Common myeloid progenitor, CD34-positive (primary cell): ENCODE data around the gene HUS1B. TPM values are rescaled to one million over a fixed set of nuclear protein-coding genes. Genes with fewer than 3 reads are reported as not detected.

Experiments
- CTCF ChIA-PET: fragments of 350-600 bp; sonication (Branson Sonifier 250); formaldehyde crosslinking; loops from one replicate; lab custom pipeline; 2021; ENCODE audit warnings: antibody characterized with exemption; lab: Charles Lee
- POLR2A ChIA-PET: fragments of 350-600 bp; sonication (Branson Sonifier 250); formaldehyde crosslinking; loops from one replicate; lab custom pipeline; 2021; ENCODE audit warnings: antibody characterized with exemption; lab: Charles Lee
- DNase-seq, 3 donors: peaks; one replicate each; pipeline versions ENCODE4 v3.0.0 to v3.0.0-alpha.2; 2013
- H3K27ac ChIP-seq, 2 experiments: 1 replicate in 1 of 2; 2 replicates in 1 of 2; pipeline ENCODE4 v1.7.0; 2013; ENCODE audit warnings: inconsistent platforms in 2 of 2, low read length in 2 of 2, mild to moderate bottlenecking in 2 of 2, low read depth in 1 of 2, moderate library complexity in 1 of 2; ENCODE audit not compliant: severe bottlenecking in 2 of 2, insufficient read depth in 1 of 2, poor library complexity in 1 of 2
- H3K27me3 ChIP-seq, 5 experiments: replicated peaks in 2 of 5; 1 replicate in 3 of 5; 2 replicates in 2 of 5; pipeline versions ENCODE4 v1.6.1 to v1.7.0; 2013; ENCODE audit warnings: low read length in 4 of 5, mild to moderate bottlenecking in 2 of 5, moderate library complexity in 2 of 5, inconsistent platforms in 1 of 5; ENCODE audit not compliant: insufficient read depth in 5 of 5, control insufficient read depth in 4 of 5
- H3K36me3 ChIP-seq, 4 experiments: 1 replicate in 2 of 4; 2 replicates in 2 of 4; pipeline versions ENCODE4 v1.6.1 to v1.7.0; 2013; ENCODE audit warnings: low read length in 3 of 4, control low read depth in 1 of 4, mild to moderate bottlenecking in 1 of 4; ENCODE audit not compliant: control insufficient read depth in 4 of 4, insufficient read depth in 4 of 4
- H3K4me1 ChIP-seq, 4 experiments: 1 replicate in 3 of 4; 2 replicates in 1 of 4; pipeline versions ENCODE4 v1.6.1 to v1.7.1; 2013; ENCODE audit warnings: low read length in 3 of 4, mild to moderate bottlenecking in 3 of 4, control low read depth in 1 of 4, inconsistent platforms in 1 of 4, moderate library complexity in 1 of 4; ENCODE audit not compliant: control insufficient read depth in 4 of 4, insufficient read depth in 4 of 4; ENCODE audit errors: control extremely low read depth in 1 of 4
- H3K4me3 ChIP-seq, 7 experiments: 1 replicate in 4 of 7; 2 replicates in 3 of 7; pipeline versions ENCODE4 v1.5.1 to v1.7.0; 2013; ENCODE audit warnings: mild to moderate bottlenecking in 7 of 7, low read length in 6 of 7, moderate library complexity in 6 of 7, inconsistent platforms in 2 of 7, low read depth in 2 of 7, control low read depth in 1 of 7; ENCODE audit not compliant: insufficient read depth in 4 of 7, control insufficient read depth in 1 of 7; ENCODE audit errors: extremely low read depth in 1 of 7
- H3K9me3 ChIP-seq, 5 experiments: 1 replicate in 4 of 5; 2 replicates in 1 of 5; pipeline versions ENCODE4 v1.6.1 to v1.7.1; 2013; ENCODE audit warnings: low read length in 4 of 5, mild to moderate bottlenecking in 2 of 5, inconsistent platforms in 1 of 5, low read depth in 1 of 5, moderate library complexity in 1 of 5; ENCODE audit not compliant: control insufficient read depth in 4 of 5, insufficient read depth in 2 of 5; ENCODE audit errors: control extremely low read depth in 1 of 5
- WGBS: methylation state at CpG from one replicate; pipeline ENCODE4 v1.1.5; 2013; ENCODE audit not compliant: insufficient coverage; 5-methylcytosine and 5-hydroxymethylcytosine counted together
- polyA plus RNA-seq: library from polyadenylated mRNA; unstranded; fragments of 120-200 nt; gene quantifications from one replicate; pipeline ENCODE4 v1.2.1, GENCODE V29; 2013

HUS1B gene
- 1.1 TPM for polyA plus RNA-seq

DNA sequence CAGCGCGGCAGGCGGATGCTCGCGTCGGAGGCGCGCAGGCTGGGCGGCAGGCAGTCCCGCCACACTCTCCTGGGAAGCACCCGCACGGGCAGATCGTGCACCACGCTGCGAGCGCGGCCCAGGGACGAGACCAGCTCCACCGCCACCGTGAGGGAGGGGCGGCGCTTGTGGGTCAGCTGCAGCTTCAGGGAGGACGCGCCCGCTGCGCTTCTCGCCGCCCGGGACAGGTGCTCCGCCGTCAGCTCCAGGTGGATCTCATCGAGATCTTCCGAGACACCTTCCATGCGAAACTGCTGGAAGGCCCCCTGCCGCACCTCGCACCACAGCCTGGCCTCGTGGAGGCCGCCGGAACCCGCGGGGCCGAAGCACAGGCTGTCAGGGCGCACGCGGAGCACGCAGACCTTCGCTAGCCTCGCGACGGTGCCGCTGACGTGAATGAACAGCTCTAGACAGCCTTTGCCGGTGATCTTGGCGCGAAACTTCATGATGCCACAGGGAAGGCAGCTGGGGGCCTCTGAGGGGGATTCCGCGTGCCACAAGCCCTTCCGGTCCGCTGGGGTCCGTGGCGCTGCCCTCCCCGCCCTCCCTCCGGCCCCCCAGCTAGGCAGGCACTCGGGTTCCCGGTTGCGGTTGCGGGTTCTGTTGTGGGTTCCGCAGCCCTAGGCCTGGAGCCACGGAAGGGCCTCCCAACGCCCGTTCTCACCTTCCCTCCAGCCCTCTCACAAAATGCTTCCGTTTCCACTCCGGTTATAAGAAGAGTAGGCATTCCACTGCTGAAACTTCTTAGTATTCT, at the start of gene HUS1B:
Gene HUS1B, minus strand, starts transcription at position 641 of the 793 bp plus-strand sequence. Its CDS starts 156 bp downstream, at position 485.
- POLR2A ChIA-PET, result no interaction called here
- no peak within 1 kb of the TSS for H3K27ac ChIP-seq
- no peak within 1 kb of the TSS for H3K4me3 ChIP-seq
- H3K36me3 ChIP-seq, result peaks cover 0 to 14% (median 3%) of the 10 kb centered on the region in 4 experiments
- CTCF ChIA-PET, result no interaction called here
- H3K4me1 ChIP-seq, result peaks cover 0 to 15% (median 5%) of the 10 kb centered on the region in 4 experiments
- H3K27me3 ChIP-seq, result no peaks in the 10 kb centered on the region
- 98% methylated on average over 67 of the region's 73 CpGs for WGBS
- no peak for DNase-seq
- H3K9me3 ChIP-seq, result peaks cover 0 to 9% (median 5%) of the 10 kb centered on the region in 5 experiments

DNA sequence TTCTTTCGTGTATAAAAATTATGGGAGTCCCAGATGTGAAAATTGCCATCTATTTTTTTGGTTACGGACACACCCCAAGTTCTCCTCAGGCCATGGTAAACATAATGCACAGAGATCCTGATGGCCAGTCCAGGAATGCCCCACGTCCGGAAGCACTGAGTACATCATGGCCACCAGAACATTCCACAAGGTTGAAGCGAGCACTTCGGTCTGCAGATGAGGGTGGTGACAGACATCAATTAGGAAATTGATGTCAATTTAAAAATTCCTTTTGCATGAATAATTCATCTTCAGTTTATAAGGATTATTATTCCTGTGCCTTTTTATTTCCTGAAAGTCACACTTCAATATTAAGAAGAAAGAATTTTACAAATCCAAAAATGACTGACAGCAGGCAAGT, 49.2 kb upstream of the HUS1B start:
- Histone ChIP-seq H3K9me3 (no peaks in the 10 kb centered on the region), H3K4me1 (peaks cover 6 to 14% (median 6%) of the 10 kb centered on the region in 4 experiments), H3K27me3 (peaks cover 0 to 23% (median 8%) of the 10 kb centered on the region in 5 experiments), H3K36me3 (no peaks in the 10 kb centered on the region), H3K4me3 (no peak overlapping the region), H3K27ac (no peak overlapping the region)
- ChIA-PET CTCF (no interaction called here), POLR2A (no interaction called here)
- DNase-seq, result no peak
- WGBS, result 100% methylated on average over 4 of the region's 6 CpGs

DNA sequence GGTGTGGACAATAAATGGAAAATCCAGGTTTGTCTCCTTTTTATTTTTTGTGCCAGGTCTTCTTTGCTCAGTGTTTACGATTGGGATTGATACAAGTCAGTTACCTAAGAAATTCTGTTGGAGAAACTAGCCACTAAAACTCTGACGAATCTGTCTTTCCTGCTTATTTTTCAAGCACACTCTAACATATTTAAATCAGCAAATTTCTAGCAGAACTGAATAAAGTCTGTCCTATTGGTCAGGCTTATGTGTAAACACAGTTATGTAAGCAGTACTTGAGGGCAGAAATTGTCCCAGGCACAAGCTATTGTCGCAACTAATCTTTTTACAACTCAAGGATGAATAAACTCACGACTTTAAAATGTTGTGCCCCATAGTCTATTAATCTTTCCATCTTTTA, 48.1 kb upstream of the HUS1B start:
- 50% methylated on average over 2 of the region's 4 CpGs for WGBS
- no peaks in the 10 kb centered on the region for H3K36me3 ChIP-seq
- H3K9me3 ChIP-seq, result no peaks in the 10 kb centered on the region
- H3K27me3 ChIP-seq, result peaks cover 0 to 23% (median 9%) of the 10 kb centered on the region in 5 experiments
- ChIA-PET CTCF (interaction anchor here (0.8 to 1.0 kb wide), 3 partner anchors 17 to 515 kb away, joined by 3 read pairs; no protein-coding TSS in a partner anchor), POLR2A (no interaction called here)
- peaks cover 0 to 4% (median under 1%) of the 10 kb centered on the region in 4 experiments for H3K4me1 ChIP-seq
- H3K4me3 ChIP-seq, result no peak overlapping the region
- H3K27ac ChIP-seq, result no peak overlapping the region
- DNase-seq, result no peak

DNA sequence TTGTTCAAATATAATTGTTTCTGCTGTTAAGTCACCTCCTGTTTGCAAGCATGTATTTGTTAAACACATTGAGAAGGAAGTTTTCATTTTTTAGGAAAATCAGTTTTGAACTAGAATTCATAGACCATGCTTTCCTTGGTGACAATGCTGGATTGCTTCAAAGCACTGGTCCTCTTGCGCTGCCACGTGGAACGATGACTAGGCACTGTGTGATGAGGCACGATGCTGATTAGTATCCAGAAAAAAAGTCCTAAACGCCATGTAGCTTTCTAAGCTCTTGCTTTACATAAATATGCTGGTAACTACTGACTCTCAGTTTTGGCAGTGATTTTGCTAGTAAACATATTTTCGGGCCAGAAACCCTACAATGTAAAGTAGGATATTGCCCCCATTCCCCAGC, 47.1 kb upstream of the HUS1B start:
- no peaks in the 10 kb centered on the region for H3K36me3 ChIP-seq
- H3K9me3 ChIP-seq, result no peaks in the 10 kb centered on the region
- WGBS, result 94% methylated on average over 6 of the region's 6 CpGs
- no peak overlapping the region for H3K27ac ChIP-seq
- no peak overlapping the region for H3K4me3 ChIP-seq
- no peak for DNase-seq
- H3K4me1 ChIP-seq, result no peaks in the 10 kb centered on the region
- ChIA-PET POLR2A (no interaction called here), CTCF (interaction anchor here (0.8 to 1.0 kb wide), 2 partner anchors 18 to 111 kb away, joined by 3 read pairs; no protein-coding TSS in a partner anchor)
- H3K27me3 ChIP-seq, result peaks cover 0 to 23% (median 9%) of the 10 kb centered on the region in 5 experiments

DNA sequence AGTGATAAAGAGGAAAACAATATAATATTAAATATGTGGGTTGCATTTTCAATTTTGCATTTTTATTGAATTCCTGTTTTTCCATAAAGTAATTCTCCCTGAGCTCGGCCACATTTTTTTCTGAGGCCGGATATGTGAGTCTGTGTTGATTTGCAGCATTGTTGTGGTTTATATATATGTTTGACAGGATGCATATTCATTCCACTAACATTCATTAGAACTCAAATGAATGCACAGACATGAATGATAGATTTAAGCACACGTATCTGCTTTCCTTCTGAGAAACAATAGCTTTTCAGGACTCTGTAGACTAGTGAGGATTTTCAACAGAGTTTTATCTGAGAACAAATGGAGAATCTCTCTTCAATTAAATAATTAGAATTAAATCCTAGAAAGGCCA, 46.7 kb upstream of the HUS1B start:
- ChIA-PET CTCF (no interaction called here), POLR2A (no interaction called here)
- H3K4me1 ChIP-seq, result no peaks in the 10 kb centered on the region
- no peak overlapping the region for H3K27ac ChIP-seq
- DNase-seq, result no peak
- no peak overlapping the region for H3K4me3 ChIP-seq
- no CpG with 5 or more reads among the region's 3 CpGs for WGBS
- H3K9me3 ChIP-seq, result no peaks in the 10 kb centered on the region
- peaks cover 0 to 26% (median 9%) of the 10 kb centered on the region in 5 experiments for H3K27me3 ChIP-seq
- no peaks in the 10 kb centered on the region for H3K36me3 ChIP-seq

DNA sequence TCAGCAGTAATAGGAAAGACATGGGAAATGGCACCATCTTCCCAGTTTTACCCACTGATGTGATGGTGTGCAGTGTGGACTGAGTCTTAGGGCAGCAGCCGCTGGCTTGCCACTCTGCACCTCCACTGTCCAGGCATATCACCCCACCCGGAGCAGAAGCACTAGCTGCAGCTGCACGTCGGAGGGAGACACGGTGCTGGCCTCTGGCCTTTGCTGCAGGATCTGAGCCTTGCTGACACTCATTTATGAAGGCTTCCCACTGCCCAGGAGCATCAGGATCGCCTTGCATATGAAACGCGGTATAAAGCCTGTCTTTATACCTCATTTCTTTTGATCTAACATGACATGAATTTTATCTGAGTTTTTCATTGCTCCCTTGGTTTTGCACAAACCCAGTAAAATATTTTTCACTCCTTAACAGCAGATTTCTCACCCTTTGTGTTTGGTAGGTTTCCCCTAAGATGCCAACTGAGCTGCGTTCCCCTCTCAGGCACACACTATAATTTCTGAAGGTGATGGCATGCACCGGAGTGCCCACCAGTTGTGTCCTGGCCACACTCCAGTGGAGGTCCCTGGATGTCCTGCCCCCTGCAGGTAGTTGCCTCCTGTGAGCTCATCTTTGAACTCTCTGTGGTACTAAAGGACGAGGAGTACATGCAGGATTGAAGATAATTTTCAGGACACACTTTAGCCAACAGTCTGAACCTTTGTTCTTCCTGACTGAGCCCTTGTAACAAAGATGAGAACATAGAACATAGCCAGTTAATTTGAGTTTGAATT, 45.0 kb upstream of the HUS1B start:
- CTCF ChIA-PET, result no interaction called here
- WGBS, result 84% methylated on average over 9 of the region's 11 CpGs

More for the DNA sequence above, 45.0 kb upstream of the HUS1B start:
- Histone ChIP-seq H3K4me3 (no peak overlapping the region), H3K27ac (no peak overlapping the region), H3K27me3 (peaks cover 0 to 21% (median 9%) of the 10 kb centered on the region in 5 experiments), H3K9me3 (no peaks in the 10 kb centered on the region), H3K4me1 (no peaks in the 10 kb centered on the region), H3K36me3 (no peaks in the 10 kb centered on the region)
- DNase-seq, result peak in 2 of 3 donors; percentile 13 to 20
- POLR2A ChIA-PET, result no interaction called here
